Measurements from ENCODE around the gene LAMA3.

The LAMA3 gene

GRCh38 chr18:23758281-23758680 lies 69.0 kb downstream of the LAMA3 start:
- Histone ChIP-seq H3K27me3 (ENCODE audit: insufficient read depth, low read depth) (no peaks in the 10 kb centered on the region), H4K20me1 (ENCODE audit: insufficient read depth) (no peaks in the 10 kb centered on the region), H3K79me2 (ENCODE audit: insufficient read depth, low read depth) (no peaks in the 10 kb centered on the region), H3K4me1 (ENCODE audit: low read depth, poor library complexity, severe bottlenecking) (no peaks in the 10 kb centered on the region), H2AFZ (ENCODE audit: low read depth) (no peak overlapping the region), H3K4me3 (IDR thresholded peaks at IDR 0.05; ENCODE audit: insufficient read depth, low read depth, low read length) (no peak overlapping the region), H3K9ac (no peak overlapping the region), H3K27ac (no peak overlapping the region), H3K4me2 (no peak overlapping the region), H3K36me3 (ENCODE audit: insufficient read depth) (no peaks in the 10 kb centered on the region)
- TF ChIP-seq, protein P1, sequence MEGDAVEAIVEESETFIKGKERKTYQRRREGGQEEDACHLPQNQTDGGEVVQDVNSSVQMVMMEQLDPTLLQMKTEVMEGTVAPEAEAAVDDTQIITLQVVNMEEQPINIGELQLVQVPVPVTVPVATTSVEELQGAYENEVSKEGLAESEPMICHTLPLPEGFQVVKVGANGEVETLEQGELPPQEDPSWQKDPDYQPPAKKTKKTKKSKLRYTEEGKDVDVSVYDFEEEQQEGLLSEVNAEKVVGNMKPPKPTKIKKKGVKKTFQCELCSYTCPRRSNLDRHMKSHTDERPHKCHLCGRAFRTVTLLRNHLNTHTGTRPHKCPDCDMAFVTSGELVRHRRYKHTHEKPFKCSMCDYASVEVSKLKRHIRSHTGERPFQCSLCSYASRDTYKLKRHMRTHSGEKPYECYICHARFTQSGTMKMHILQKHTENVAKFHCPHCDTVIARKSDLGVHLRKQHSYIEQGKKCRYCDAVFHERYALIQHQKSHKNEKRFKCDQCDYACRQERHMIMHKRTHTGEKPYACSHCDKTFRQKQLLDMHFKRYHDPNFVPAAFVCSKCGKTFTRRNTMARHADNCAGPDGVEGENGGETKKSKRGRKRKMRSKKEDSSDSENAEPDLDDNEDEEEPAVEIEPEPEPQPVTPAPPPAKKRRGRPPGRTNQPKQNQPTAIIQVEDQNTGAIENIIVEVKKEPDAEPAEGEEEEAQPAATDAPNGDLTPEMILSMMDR (conservative IDR thresholded peaks at IDR 0.05; ENCODE audit: low read depth, low read length), result no peak

GRCh38 chr18:23761941-23762340 lies 72.7 kb downstream of the LAMA3 start:
- Histone ChIP-seq H3K4me1 (ENCODE audit: low read depth, poor library complexity, severe bottlenecking) (no peaks in the 10 kb centered on the region), H3K4me3 (IDR thresholded peaks at IDR 0.05; ENCODE audit: insufficient read depth, low read depth, low read length) (no peak overlapping the region), H3K4me2 (no peak overlapping the region), H3K27ac (no peak overlapping the region), H4K20me1 (ENCODE audit: insufficient read depth) (no peaks in the 10 kb centered on the region), H3K79me2 (ENCODE audit: insufficient read depth, low read depth) (no peaks in the 10 kb centered on the region), H3K36me3 (ENCODE audit: insufficient read depth) (no peaks in the 10 kb centered on the region), H3K9ac (no peak overlapping the region), H3K27me3 (ENCODE audit: insufficient read depth, low read depth) (no peaks in the 10 kb centered on the region), H2AFZ (ENCODE audit: low read depth) (no peak overlapping the region)
- TF ChIP-seq, protein P1 (conservative IDR thresholded peaks at IDR 0.05; ENCODE audit: low read depth, low read length), result no peak

DNA sequence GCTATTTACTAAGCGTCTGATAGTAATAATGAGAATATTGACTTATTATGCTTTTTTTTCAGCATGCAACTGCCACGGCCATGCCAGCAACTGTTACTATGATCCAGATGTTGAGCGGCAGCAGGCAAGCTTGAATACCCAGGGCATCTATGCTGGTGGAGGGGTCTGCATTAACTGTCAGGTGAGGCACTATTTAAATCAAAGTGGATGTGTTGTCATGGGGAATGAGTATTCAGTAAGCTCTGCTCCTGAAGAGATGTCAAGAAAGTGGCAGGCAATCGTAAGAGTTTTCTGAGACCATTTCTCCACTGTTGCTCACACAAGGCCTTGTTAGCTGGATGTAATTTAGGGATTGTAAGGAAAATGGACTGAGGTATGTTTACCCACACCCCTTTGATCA lies 74.1 kb downstream of the LAMA3 start:
- no peak overlapping the region for H3K4me2 ChIP-seq
- no peaks in the 10 kb centered on the region for H3K36me3 ChIP-seq (ENCODE audit: insufficient read depth)
- no peak overlapping the region for H3K27ac ChIP-seq
- H3K9ac ChIP-seq, result no peak overlapping the region
- H3K4me3 ChIP-seq (IDR thresholded peaks at IDR 0.05; ENCODE audit: insufficient read depth, low read depth, low read length), result no peak overlapping the region
- H3K27me3 ChIP-seq (ENCODE audit: insufficient read depth, low read depth), result no peaks in the 10 kb centered on the region
- H3K79me2 ChIP-seq (ENCODE audit: insufficient read depth, low read depth), result no peaks in the 10 kb centered on the region
- TF ChIP-seq, protein P1 (conservative IDR thresholded peaks at IDR 0.05; ENCODE audit: low read depth, low read length), result no peak
- no peaks in the 10 kb centered on the region for H3K4me1 ChIP-seq (ENCODE audit: low read depth, poor library complexity, severe bottlenecking)
- no peaks in the 10 kb centered on the region for H4K20me1 ChIP-seq (ENCODE audit: insufficient read depth)
- no peak overlapping the region for H2AFZ ChIP-seq (ENCODE audit: low read depth)

GRCh38 chr18:23765931-23766330 lies 76.7 kb downstream of the LAMA3 start:
- Histone ChIP-seq H3K36me3 (ENCODE audit: insufficient read depth) (no peaks in the 10 kb centered on the region), H4K20me1 (ENCODE audit: insufficient read depth) (no peaks in the 10 kb centered on the region), H3K9ac (no peak overlapping the region), H3K27me3 (ENCODE audit: insufficient read depth, low read depth) (no peaks in the 10 kb centered on the region), H3K4me1 (ENCODE audit: low read depth, poor library complexity, severe bottlenecking) (no peaks in the 10 kb centered on the region), H3K4me2 (no peak overlapping the region), H3K79me2 (ENCODE audit: insufficient read depth, low read depth) (no peaks in the 10 kb centered on the region), H3K27ac (no peak overlapping the region), H2AFZ (ENCODE audit: low read depth) (no peak overlapping the region), H3K4me3 (IDR thresholded peaks at IDR 0.05; ENCODE audit: insufficient read depth, low read depth, low read length) (no peak overlapping the region)
- TF ChIP-seq, protein P1 (conservative IDR thresholded peaks at IDR 0.05; ENCODE audit: low read depth, low read length), result no peak

All from KMS-11 (cell line).